ENCODE measurements around the gene S100A7.

- TF ChIP-seq CTCF (IDR thresholded peaks at IDR 0.05), result no peak
- no peak for TF ChIP-seq POLR2AphosphoS5 (IDR thresholded peaks at IDR 0.05)
Measured at GRCh38 chr1:153420306-153420705, 40.1 kb downstream of the S100A7 start.

Measured in suprapubic skin (tissue), 3 donors.